NCI-H82 treated with DMSO at 0.1 percent for 48 hours (cell line): Measurements from ENCODE around the gene RLN1.
"Not testable (repeated sequence)": the region's sequence is repeated elsewhere in the genome, so short reads cannot be mapped to it uniquely, and the experiment has no call there.

Source experiments
- DNase-seq: peaks from one replicate; lab custom pipeline; 2025; ENCODE audit not compliant: unreplicated experiment; lab: John Stamatoyannopoulos, UW

RLN1 gene, protein sequence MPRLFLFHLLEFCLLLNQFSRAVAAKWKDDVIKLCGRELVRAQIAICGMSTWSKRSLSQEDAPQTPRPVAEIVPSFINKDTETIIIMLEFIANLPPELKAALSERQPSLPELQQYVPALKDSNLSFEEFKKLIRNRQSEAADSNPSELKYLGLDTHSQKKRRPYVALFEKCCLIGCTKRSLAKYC

DNA sequence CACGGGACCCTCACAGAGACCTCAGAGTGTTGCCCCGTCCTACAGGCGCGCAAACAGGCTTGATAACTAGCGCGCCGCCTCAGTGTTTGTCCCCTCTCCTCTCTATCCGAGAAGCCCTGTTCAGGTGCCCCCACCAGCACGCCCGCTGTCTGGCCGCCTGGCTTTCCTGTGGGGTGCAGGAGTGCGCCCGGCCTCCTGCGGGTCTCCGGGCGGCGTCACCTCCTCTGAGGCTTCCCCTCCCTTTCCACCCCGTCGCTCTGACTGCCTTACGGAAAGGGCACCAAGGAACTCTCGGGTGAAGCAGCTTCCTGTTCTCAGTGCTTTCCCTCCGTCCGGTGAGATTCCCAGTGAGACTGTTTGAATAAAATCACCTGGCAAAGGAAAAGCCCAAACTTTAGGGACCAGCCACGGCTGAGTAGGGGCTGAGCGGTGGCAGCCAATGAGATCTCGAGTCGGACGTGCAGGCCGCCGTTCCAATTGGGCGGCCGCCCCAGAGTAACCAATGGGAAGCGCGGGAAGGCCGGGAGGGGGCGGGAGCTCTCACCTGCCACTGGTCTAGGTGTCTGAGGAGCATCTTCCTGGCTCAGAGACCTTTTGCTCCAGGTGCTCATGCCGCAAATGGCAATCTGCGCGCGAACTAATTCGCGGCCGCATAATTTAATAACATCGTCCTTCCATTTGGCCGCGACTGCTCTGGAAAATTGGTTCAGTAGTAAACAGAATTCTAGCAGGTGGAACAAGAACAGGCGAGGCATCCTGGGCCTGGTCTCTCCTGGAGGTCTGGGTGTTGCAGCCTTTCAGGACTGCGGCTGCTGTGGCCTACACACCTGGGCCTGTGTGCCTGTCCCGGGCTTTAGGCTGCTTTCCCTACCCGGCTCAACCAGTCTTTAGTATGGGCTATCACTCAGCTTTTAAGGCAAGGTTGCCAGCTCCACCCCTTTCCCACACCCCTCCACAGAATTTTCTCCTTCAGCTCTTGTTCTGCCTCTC is at the start of gene RLN1:
Gene RLN1 (minus strand): TSS at position 885 of the 990 bp plus-strand sequence. CDS start 130 bp downstream, at position 755.
- DNase-seq: not testable (repeated sequence)

DNA sequence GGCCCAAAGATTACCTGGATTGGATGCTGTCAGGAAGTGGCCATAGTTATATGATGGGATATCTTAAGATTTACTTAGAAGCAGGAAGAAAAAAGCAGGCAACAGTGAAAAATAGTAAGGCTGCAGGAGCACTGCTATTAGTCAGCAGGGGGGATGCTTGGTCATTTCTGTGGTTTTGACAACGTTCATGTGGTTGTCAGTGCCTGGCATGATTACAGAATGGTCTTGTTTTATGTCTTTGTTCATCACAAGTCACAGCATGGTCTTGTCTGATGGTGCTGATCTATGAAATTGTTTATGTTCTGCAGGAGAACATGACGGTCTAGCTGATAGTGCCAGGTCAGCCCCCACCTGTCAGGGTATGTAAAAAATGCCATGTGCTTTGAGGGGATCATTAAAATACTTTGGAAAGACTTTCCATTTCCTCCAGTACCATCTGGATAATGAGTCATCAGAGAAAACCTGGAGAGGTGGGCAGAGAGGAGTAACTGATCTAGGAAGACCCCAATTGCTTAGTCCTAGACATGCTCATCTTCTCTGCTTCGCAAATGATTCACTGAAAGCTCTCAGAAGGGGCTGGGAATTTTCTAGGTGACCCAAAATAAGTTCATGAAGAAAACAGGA is 49.5 kb upstream of the RLN1 start:
- DNase-seq: no peak

DNA sequence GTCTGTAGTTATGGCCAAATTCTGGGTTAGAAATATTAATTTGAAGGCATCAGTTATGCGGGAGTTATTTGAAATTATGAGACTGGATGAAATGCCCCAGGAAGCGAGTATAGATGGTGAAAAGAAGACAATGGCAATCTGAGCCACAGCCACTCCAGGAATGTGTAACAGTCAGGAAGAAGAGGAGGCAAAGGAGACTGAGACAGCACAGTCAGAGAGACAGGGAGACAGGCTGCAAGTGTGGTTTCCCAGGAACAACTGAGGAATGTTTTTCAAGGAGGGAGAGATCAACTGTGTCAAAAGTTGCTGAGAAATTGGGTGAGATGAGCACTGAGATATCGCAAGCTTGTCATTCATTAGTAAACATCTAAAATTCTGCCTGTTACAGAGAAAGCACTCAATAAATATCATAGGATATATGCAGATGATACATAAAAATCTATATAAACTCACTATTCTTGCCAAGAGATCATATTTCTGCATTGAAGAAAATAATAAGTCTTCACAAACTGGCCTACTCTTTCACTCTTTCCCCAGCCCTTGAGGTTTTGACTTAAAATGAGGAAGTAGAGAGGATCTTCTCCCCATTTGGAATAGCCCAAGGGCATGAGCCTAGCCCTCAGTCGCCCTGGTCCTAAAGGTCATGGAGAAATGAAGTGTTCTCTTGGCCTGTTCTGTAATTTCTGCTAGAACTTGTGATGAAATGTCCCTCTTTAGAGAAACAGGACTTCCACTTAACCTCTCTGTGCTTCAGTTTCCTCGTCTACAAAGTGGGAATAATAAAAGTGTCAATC is 48.5 kb upstream of the RLN1 start:
- no peak for DNase-seq

DNA sequence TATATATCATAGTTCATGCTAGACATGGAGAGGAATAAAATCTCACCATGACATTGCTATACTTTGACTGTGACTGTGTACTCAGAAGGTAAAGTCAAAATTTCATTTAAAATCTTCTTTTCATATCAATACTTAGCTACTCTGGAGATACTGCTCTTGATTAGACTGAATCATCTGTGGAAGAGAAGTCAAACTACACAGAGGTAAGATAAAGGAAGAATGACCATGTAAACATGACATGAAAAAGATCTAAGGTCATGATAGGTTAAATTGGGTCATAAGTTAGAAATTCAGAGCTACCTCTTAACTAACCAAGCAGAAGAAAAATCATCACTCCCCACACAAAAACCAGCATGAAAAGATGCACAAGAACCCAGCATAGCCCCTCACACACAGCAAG is 44.8 kb upstream of the RLN1 start:
- DNase-seq: no peak

DNA sequence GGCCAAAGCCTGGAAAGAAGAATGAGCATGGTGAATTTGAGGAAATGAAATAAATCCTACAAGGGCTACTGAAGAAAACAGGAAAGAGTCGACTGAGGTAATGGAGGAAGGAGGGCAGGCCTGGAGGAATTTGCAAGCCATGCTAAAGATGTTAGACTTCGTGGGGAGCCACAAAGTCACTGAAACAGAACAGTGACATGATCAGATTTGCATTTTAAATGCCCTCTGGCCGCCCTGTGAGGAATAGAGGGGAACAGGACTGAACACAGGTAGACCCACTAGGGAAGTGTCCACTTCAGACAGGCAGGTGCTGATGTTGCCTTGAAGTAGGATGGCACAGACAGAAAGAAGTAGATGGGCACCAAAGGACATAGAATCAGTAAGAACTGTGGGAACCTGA is 42.8 kb upstream of the RLN1 start:
- DNase-seq: no peak

DNA sequence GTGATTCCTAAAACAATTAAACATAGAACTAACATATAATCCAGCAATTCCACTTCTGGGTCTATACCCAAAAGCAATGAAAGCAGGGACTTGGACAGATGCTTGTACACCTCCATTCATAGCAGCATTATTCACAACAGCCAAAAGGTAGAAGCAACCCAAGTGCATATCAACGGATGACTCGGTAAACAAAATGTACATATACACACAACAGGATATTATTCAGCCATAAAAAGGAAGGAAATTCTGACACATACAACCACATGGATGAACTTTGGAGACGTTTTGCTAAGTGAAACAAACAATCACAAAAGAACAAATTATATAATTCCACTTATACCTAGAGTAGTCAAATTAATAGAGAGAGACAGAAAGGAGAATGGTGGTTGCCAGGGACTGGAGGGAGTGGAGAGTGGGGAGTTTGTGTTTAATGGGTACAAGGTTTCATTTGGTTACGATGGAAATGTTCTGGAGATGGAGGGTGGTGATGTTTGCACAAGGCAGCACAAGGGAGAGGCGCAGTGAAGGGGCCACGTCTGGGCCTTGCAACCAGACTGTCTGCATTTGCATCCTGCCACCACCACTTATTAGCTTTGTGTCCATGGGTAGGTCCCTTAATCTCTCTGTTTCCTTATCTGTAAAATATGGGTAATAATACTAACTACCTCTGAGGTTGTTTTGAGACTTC is 36.3 kb upstream of the RLN1 start:
- DNase-seq: no peak

DNA sequence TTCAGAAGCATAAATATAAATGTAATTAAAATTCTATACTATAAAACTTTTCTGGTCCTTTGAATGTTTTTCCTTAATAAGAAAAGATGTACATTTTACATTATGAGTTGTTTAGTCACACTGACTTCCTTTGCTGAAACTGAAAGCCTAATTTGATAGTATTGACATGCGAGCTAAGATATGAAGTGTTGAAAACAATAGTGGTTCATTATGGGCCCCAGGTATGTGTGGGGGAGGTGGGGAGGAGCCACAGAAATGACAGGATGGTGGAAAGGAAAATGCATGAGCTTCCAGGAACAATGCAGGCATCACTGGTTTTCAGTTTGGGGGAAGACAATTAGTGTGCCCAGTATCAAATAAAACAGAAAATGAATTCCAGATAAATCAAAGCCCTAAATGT is 35.4 kb upstream of the RLN1 start:
- DNase-seq: no peak

DNA sequence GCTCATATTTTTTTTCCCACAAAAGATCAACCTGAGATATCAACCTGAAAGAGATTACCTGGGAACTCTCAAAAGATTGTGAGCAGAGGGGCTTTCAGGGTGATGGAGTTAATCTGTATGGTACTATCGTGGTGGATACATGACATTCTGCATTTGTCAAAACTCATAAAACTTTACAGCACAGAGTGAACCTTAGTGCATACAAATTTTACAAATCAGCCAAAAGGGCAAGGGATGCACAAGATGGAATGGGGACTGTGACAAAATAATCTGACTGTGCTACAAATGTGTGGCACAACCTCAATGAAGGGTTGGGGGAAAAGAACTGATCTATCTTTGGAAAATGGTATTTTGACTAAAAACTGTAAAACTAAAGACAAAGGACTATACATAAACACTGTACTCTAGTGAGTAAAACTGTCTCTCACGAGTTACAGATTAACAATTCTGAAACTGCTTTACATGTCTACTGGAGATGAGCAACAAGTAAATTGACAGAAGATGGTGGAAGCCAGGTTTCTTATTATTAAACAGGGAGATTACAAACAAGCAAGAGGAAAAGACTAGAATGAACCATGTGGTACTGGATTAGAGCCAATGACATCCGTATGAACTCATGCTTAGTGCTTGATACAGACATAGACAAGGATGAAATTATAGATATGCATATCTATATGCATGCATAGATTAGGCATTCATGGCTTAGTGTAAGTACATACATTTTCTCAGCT is 24.8 kb upstream of the RLN1 start:
- DNase-seq: no peak

DNA sequence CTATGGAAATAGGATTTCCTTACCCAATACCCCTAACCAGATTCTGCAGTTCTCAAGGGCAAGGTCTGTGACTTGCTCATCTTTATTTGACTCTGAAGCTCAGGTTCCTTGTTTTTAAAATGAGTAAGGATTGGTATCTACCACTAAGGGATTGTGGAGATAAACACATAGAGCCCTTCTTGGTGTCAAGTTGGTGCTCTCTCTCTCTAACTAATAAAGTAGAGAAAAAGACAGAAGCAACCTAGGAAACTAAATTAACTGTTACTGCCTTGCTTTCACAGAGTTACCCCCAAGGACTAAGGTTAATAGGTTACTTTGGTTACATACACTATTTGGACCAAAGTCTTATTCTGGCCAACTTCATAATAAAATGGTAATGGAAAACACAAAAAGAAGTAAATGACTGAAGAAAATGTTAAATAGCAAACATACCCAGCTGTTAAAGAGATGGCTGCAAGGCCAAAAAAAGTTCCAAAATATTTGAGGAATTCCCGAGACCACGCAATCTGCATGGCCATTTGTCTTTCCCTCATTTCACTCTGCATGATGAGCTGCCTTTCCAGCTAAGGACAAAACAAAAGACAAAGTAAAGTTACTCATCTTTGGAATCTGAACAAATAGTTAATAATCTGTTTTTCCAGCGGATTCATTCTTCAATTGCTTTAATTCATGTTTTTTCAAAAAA is 21.8 kb upstream of the RLN1 start:
- no peak for DNase-seq

DNA sequence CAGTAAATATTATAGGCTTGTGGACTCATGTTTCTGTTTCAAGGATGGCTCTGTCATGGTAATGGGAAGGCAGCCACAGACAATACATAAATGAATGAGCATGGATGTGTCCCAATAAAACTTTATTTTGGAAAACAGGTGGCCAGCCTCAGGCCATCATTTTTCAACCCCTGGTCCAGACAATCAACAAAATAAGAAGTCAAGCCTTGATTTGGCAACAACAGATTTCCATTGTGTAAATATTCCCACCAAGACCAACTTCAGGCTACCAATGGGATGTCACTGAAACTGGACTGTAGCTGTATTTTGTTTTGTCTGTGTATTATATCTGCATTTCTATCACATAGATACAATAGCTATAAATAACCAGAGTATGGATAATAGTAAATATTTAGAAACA is 20.7 kb upstream of the RLN1 start:
- no peak for DNase-seq

DNA sequence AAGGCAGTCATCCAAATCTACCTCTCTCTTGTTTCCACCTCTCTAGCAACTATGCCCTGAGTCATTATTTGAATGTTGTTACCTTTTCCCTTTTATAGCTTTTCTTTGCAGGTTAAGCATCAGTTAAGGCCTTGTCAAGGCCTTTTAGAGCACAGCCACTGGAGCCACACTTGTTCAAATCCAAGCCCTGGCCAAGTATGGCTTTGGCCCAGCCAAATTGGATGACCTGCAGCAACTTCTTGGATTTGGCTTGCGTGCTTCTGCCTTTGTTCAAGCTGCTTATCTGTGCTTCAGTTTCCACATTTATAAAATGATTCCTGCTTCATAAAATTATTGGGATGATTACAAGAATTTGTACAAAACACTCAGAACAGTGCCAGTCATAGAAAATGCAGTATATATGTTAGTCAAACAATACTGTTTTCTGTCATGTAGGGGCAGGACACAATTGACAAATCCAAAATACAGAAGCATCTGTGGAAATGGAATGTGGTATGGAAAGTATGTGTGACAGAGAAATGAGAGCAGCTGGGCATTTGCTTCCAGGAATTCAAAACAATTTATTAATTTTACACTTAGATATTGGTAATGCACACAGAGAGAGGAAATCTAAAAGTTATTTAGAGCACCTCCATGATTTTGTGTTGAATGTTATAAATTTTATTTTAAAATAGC is 17.9 kb upstream of the RLN1 start:
- DNase-seq: no peak

DNA sequence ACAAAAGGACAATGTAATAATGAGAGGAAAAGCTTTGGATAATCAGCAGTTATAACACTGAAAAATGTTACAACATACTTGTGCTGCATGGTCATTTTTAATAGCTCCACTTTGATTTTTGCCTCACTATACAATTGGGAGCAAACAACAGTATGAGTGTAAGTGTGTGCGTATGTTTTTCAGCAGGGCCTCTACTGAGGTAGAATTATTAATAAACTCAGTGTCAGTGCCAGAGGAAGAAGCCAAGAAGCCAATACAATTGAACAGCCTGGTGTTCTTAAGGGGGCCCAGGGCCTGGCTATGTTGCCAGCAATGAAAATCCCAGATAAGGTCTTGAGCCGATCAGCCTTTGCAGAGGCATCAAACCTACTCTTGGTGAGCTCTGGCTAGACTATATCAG is 16.1 kb upstream of the RLN1 start:
- no peak for DNase-seq

DNA sequence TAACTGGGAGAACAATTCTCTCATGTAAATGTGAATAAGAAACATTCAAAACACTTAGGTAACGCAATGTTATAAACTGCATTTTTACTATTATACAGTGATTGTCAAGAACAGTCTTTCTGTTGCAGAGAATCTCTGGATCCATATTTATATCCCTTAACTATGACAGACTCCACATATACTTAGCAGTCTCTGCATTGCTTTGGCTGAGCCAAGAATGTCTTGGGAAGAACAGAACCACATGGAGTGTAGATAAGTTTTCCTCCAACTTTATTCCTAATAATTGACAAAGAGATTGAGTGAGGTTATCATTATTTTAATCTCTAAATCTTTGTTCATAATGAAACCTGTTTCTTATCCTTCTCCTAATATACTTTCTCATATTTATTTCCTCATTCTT is 15.6 kb upstream of the RLN1 start:
- DNase-seq: no peak

DNA sequence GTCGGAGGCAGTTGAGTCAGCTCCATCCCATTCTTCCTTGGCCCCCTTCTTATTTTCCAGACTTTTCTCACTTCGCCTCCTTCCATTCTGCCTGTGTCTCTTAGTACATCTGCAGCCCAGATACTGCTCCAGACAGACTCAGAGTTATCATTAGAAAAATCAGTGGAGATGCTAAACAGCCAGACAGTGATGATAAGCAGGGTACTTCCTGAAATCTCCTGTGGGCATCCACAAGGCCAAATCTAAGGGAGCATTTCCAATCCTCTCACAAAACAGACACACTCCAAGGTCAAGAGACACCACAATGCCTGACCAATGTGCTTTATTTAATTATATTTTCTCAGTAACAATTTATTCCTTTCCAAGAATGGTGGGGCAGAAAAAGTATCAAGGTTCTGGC is 14.5 kb upstream of the RLN1 start:
- no peak for DNase-seq

DNA sequence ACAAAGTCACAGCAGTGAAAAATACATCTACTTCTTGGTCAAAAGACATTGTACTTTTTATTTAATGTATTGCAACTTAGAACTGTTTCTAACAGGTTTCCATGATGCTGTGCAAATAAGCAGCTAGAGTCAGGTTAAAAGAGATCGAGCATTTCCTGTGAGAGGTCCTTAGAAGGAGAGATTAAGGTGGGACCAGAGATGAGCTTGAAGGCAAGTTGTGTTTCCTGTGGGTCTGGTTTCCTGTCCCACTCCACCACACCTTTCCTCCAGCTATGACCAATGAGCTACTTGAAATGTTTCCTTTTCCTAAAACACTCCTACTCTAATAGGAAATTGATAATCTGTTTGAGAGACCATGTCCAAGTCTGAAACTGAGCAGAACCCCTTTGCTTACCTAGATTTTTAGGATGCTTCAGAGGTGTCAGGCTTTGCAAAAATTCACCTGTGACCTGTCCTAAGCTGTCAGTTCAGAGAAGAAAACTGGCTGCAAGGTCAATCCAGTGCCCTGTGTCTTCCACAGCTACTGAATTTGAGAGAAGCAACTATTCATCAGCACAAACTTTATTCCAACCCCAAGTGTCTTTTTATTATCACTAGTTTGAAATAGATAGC is 13.1 kb upstream of the RLN1 start:
- DNase-seq: no peak

DNA sequence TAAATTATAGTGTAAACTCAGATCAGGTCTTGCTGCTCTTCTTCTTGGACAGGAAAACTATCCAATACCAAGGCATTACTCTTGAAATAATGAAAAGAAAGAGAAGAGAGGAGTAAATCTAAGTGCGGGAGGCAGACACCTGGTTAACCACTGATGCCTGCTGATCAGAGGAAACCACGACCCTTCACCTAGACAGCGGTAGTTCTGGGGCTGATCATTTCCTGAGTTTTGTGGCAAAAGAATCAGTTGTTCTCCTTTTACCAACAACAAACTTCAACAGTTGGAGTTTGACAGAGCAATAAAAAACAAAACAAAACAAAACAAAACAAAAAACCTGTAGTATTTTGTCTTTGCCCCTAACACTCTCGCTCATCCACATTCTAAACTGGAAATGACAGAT is 3.0 kb downstream of the RLN1 start:
- no peak for DNase-seq

DNA sequence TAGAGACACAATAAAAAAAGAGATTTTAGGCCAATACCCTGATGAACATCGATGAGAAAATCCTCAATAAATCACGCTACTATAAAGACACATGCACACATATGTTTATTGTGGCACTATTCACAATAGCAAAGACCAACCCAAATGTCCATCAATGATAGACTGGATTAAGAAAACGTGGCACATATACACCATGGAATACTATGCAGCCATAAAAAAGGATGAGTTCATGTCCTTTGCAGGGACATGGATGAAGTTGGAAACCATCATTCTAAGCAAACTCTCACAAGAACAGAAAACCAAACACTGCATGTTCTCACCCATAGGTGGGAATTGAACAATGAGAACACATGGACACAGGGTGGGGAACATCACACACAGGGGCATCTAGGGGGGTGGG is 8.4 kb downstream of the RLN1 start:
- DNase-seq: not testable (repeated sequence)

DNA sequence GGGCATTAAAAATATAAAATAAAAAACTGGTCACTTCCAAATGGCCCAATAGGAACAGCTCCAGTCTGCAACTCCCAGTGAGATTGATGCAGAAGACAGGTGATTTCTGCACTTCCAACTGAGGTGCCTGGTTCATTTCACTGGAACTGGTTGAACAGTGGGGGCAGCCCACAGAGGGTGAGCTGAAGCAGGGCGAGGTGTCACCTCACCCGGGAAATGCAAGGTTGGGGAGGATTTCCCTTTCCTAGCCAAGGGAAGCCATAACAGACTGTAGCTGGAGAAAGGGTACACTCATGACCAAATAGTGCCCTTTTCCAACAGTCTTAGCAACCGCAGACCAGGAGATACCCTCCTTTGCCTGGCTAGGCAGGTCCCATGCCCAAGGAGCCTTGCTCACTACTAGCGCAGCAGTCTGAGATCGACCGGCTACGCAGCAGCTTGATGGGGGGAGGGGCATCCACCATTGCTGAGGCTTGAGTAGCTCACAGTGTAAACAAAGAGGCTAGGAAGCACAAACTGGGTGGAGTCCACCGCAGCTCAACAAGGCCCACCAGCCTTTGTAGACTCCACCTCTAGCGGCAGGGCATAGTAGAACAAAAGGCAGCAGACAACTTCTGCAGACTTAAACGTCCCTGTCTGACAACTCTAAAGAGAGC is 12.7 kb downstream of the RLN1 start:
- DNase-seq: no peak
